HepG2 (cell line): ENCODE measurements around the gene TNNT3. TPM values are rescaled to one million over a fixed set of nuclear protein-coding genes. Genes with fewer than 3 reads are reported as not detected.

ENCODE experiments used
- ATAC-seq: fragments of 200-7000 bp; cut with Tn5 transposase; 3 replicates; pipeline ENCODE4 v1.9.1; 2020; ENCODE audit warnings: mild to moderate bottlenecking, moderate library complexity
- BruUV-seq: library from RNA; stranded (reverse); fragments of 400-500 nt; replicated peaks from 2 replicates; lab custom pipeline; 2021; lab: Mats Ljungman, UMichigan
- CTCF ChIA-PET: fragments of 300-600 bp; formaldehyde crosslinking; extraction: SDS; loops from one replicate; lab custom pipeline; 2021; ENCODE audit warnings: low total read pairs, inconsistent platforms, low intra/inter-chr PET ratio; lab: Yijun Ruan, JAX
- POLR2A ChIA-PET: fragments of 350-600 bp; sonication (Branson Sonifier 250); formaldehyde crosslinking; loops from one replicate; lab custom pipeline; 2020; ENCODE audit warnings: antibody characterized with exemption, inconsistent platforms; lab: Yijun Ruan, JAX
- DNase-seq: peaks from one replicate; pipeline ENCODE4 v3.0.0-alpha.2; 2015; ENCODE audit warnings: low spot score
- FAIRE-seq: peaks from 3 replicates; lab custom pipeline; 2011; peaks lifted over from hg19 to GRCh38; lab: Jason Lieb, UNC
- H2AFZ ChIP-seq: one replicate; pipeline ENCODE4 v1.6.1; 2011; ENCODE audit warnings: low read length, inconsistent platforms
- H3K27ac ChIP-seq: fragments of 300-600 bp; 3 replicates; pipeline ENCODE4 v1.8.0; 2011; ENCODE audit warnings: mixed run types, mild to moderate bottlenecking, mixed read lengths, low read length, inconsistent platforms; ENCODE audit not compliant: insufficient read depth; ENCODE audit errors: extremely low read length
- H3K27me3 ChIP-seq, 2 experiments: fragments of 200-600 bp in 1 of 2; 2 replicates in 1 of 2; 3 replicates in 1 of 2; pipeline versions ENCODE4 v1.6.0 to v1.8.0; 2011; ENCODE audit warnings: low read length in 2 of 2, mild to moderate bottlenecking in 2 of 2, moderate library complexity in 2 of 2, inconsistent platforms in 1 of 2; ENCODE audit not compliant: insufficient read depth in 2 of 2, control insufficient read depth in 1 of 2
- H3K36me3 ChIP-seq, 2 experiments: fragments of 200-600 bp in 1 of 2; replicated peaks in 1 of 2; 2 replicates in 1 of 2; 3 replicates in 1 of 2; pipeline versions ENCODE4 v1.5.1 to v1.8.0; 2011; ENCODE audit warnings: low read length in 2 of 2, inconsistent platforms in 1 of 2; ENCODE audit not compliant: insufficient read depth in 2 of 2, control insufficient read depth in 1 of 2
- H3K4me1 ChIP-seq: 2 replicates; pipeline ENCODE4 v1.5.1; 2012; ENCODE audit warnings: low read length, inconsistent platforms; ENCODE audit not compliant: insufficient read depth
- H3K4me2 ChIP-seq: 2 replicates; pipeline ENCODE4 v1.6.0; 2011; ENCODE audit warnings: low read depth, low read length, inconsistent platforms
- H3K4me3 ChIP-seq, 3 experiments: fragments of 200-600 bp in 1 of 3; sonication (generic), shearing (Covaris generic) in 1 of 3; replicated peaks in 1 of 3; 2 replicates each; pipeline ENCODE4 v1.5.1; 2011 to 2016; ENCODE audit warnings: low read length in 3 of 3, inconsistent platforms in 2 of 3, low read depth in 2 of 3, mild to moderate bottlenecking in 2 of 3, control low read depth in 1 of 3, mixed read lengths in 1 of 3; ENCODE audit not compliant: insufficient read depth in 1 of 3
- H3K79me2 ChIP-seq: one replicate; pipeline ENCODE4 v1.6.1; 2011; ENCODE audit warnings: low read length, inconsistent platforms; ENCODE audit not compliant: insufficient read depth
- H3K9ac ChIP-seq: 2 replicates; pipeline ENCODE4 v1.6.0; 2011; ENCODE audit warnings: mild to moderate bottlenecking, low read depth, low read length, inconsistent platforms; ENCODE audit not compliant: insufficient read depth
- H3K9me3 ChIP-seq: 2 replicates; pipeline ENCODE4 v1.5.1; 2012; ENCODE audit warnings: mild to moderate bottlenecking, low read length
- H4K20me1 ChIP-seq: 2 replicates; pipeline ENCODE4 v1.6.0; 2011; ENCODE audit warnings: inconsistent platforms, mild to moderate bottlenecking, low read length, moderate library complexity; ENCODE audit not compliant: insufficient read depth
- FLYWCH1 ChIP-seq: sonication (generic); formaldehyde crosslinking; IDR thresholded peaks from 2 replicates; pipeline ENCODE4 v1.8.1; 2023; ENCODE audit warnings: mild to moderate bottlenecking, missing genetic modification reagents
- GZF1 ChIP-seq: sonication (generic); formaldehyde crosslinking; IDR thresholded peaks from 2 replicates; pipeline ENCODE4 v1.5.1; 2020; ENCODE audit warnings: mild to moderate bottlenecking, missing genetic modification reagents
- JUND ChIP-seq: sonication (generic); formaldehyde crosslinking; IDR thresholded peaks from 2 replicates; pipeline ENCODE4 v1.8.0; 2022; ENCODE audit warnings: mild to moderate bottlenecking, missing genetic modification reagents
- MYPOP ChIP-seq: sonication (generic); formaldehyde crosslinking; IDR thresholded peaks from 2 replicates; pipeline ENCODE4 v1.8.1; 2023; ENCODE audit warnings: mild to moderate bottlenecking, moderate library complexity, missing genetic modification reagents
- POLR2G ChIP-seq: fragments of 200-400 bp; formaldehyde crosslinking; IDR thresholded peaks from 2 replicates; pipeline ENCODE4 v1.6.1; 2018; ENCODE audit warnings: mild to moderate bottlenecking, low read depth, low read length, moderate library complexity
- RFXAP ChIP-seq: sonication (generic); formaldehyde crosslinking; IDR thresholded peaks from 2 replicates; pipeline ENCODE4 v1.4.0; 2020; ENCODE audit warnings: missing genetic modification reagents, borderline replicate concordance
- SIX1 ChIP-seq: sonication (generic); formaldehyde crosslinking; IDR thresholded peaks from 2 replicates; pipeline ENCODE4 v1.4.0; 2020; ENCODE audit warnings: missing genetic modification reagents, borderline replicate concordance
- ZNF513 ChIP-seq: sonication (generic); formaldehyde crosslinking; conservative IDR thresholded peaks from 2 replicates; pipeline ENCODE4 v1.5.0; 2020; ENCODE audit warnings: missing genetic modification reagents
- WGBS: methylation state at CpG from one replicate; pipeline ENCODE4 v1.1.6; 2017; ENCODE audit warnings: low lambda C conversion rate; 5-methylcytosine and 5-hydroxymethylcytosine counted together
- in situ Hi-C: cut with HindIII; loops from 2 replicates; pipeline ENCODE4 v1.10.0; 2017; ENCODE audit warnings: low pct_unique_long_range_greater_than_20kb; ENCODE audit not compliant: extremely low pct_ligation_motif_present
- intact Hi-C: fragments of 100-400 bp; cut with micrococcal nuclease; formaldehyde crosslinking; loops from one replicate; pipeline ENCODE4 v1.10.0; 2022; ENCODE audit not compliant: unreplicated experiment
- polyA plus RNA-seq, 8 experiments: library from polyadenylated mRNA; depleted of rRNA in 3 of 8; stranded (reverse) in 7 of 8; unstranded in 1 of 8; fragments of >200 nt; fragmentation: Illumina TruSeq in 4 of 8; extraction: Trizol in 4 of 8; gene quantifications; 2 replicates each; pipeline versions ENCODE4 v1.2.1 to v1.2.3, GENCODE V29; 2011 to 2016; ENCODE audit warnings: low read depth in 4 of 8, missing spikeins in 1 of 8, mixed read lengths in 1 of 8; ENCODE audit not compliant: insufficient read depth in 1 of 8
- total RNA-seq, 5 experiments: library from RNA; depleted of rRNA; stranded (reverse); fragments of >200 nt; fragmentation: Illumina TruSeq; extraction: Trizol; gene quantifications; 2 replicates each; pipeline ENCODE4 v1.2.3, GENCODE V29; 2016; ENCODE audit warnings: low read depth in 1 of 5

The TNNT3 gene
- total and polyA plus RNA-seq, 2 of the 13 experiments (the other 11 are each of a cell fraction or from before 2014, with no cell fraction given), result not detected

- H3K36me3 ChIP-seq, result no peaks in the 10 kb centered on the region
- TF ChIP-seq ZNF513 (no peak), RFXAP (CRISPR knock-in tag) (no peak), MYPOP (CRISPR knock-in tag) (no peak), GZF1 (CRISPR knock-in tag) (no peak), FLYWCH1 (CRISPR knock-in tag) (no peak), JUND (CRISPR knock-in tag) (no peak), SIX1 (CRISPR knock-in tag) (no peak), POLR2G (no peak)
- no peak for ATAC-seq
- H3K4me2 ChIP-seq, result no peak overlapping the region
- no peak overlapping the region for H2AFZ ChIP-seq
- WGBS, result 24% methylated on average over 4 of the region's 11 CpGs
- no peak for DNase-seq
- peaks cover 15 to 62% of the 10 kb centered on the region in 2 experiments for H3K27me3 ChIP-seq
- no peaks in the 10 kb centered on the region for H3K9me3 ChIP-seq
- in situ Hi-C loops (no loop called here), intact Hi-C loops (no loop called here)
- H4K20me1 ChIP-seq, result no peaks in the 10 kb centered on the region
- BruUV-seq, result no TSS peak
- H3K79me2 ChIP-seq, result no peaks in the 10 kb centered on the region
- H3K4me3 ChIP-seq, result no peak overlapping the region
- no peak overlapping the region for H3K27ac ChIP-seq
- FAIRE-seq, result no peak
- ChIA-PET POLR2A (no interaction called here), CTCF (no interaction called here)
- H3K9ac ChIP-seq, result no peak overlapping the region
- H3K4me1 ChIP-seq, result no peaks in the 10 kb centered on the region
Measured at GRCh38 chr11:1887451-1888346, 31.8 kb upstream of the TNNT3 start.
